ENCODE results near the gene AUH.

AUH gene

DNA sequence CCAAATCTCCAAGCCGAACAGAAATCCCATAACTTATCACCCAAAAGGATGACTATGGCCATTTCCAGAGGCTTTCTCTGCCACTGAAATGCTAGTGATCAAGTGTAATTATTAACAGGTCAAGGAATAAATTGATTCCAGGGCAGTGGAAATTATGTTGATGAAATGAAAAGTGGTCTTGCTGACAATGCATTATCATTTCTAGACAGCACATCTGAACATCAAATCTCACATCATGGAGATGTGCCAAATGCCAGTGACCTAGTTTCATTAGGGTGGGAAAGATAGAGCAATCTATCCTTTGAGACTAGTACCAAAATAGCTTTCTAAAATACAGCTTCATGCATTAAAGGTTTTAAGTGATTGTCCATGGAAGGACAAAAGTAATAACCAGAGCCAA lies 86.1 kb downstream of the AUH start:
- no peak overlapping the region for H3K27ac ChIP-seq
- TF ChIP-seq, protein P1, sequence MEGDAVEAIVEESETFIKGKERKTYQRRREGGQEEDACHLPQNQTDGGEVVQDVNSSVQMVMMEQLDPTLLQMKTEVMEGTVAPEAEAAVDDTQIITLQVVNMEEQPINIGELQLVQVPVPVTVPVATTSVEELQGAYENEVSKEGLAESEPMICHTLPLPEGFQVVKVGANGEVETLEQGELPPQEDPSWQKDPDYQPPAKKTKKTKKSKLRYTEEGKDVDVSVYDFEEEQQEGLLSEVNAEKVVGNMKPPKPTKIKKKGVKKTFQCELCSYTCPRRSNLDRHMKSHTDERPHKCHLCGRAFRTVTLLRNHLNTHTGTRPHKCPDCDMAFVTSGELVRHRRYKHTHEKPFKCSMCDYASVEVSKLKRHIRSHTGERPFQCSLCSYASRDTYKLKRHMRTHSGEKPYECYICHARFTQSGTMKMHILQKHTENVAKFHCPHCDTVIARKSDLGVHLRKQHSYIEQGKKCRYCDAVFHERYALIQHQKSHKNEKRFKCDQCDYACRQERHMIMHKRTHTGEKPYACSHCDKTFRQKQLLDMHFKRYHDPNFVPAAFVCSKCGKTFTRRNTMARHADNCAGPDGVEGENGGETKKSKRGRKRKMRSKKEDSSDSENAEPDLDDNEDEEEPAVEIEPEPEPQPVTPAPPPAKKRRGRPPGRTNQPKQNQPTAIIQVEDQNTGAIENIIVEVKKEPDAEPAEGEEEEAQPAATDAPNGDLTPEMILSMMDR (conservative IDR thresholded peaks at IDR 0.05): no peak

DNA sequence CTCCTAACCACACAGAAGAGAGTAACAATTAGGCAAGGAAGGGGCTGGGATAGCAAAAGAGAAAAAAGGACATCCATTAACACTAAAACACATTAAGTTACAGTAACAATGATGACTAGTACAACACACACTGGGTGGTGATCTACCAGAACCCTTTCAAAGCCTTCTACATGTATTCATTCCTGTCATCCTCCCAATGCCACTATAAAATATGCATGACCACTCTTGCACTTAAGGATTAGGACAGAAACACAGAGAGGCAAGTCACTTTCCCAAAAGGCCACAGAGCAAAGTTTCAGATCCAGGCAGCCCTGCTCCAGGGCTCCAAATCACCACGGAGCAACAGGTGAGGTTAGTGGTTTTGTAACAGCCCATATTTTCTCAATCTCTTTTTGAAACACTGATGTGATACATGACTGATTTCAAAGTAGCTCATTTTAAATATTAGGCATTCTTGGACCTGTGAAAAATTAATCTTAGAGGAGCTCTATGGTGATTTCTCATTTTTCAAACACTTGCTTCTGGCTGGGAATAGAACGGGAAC lies 86.7 kb downstream of the AUH start:
- TF ChIP-seq, protein P1 (conservative IDR thresholded peaks at IDR 0.05): no peak
- H3K27ac ChIP-seq: 0 out of 2 replicates have a peak overlapping the region, but pooled peaks have one; percentile 14

DNA sequence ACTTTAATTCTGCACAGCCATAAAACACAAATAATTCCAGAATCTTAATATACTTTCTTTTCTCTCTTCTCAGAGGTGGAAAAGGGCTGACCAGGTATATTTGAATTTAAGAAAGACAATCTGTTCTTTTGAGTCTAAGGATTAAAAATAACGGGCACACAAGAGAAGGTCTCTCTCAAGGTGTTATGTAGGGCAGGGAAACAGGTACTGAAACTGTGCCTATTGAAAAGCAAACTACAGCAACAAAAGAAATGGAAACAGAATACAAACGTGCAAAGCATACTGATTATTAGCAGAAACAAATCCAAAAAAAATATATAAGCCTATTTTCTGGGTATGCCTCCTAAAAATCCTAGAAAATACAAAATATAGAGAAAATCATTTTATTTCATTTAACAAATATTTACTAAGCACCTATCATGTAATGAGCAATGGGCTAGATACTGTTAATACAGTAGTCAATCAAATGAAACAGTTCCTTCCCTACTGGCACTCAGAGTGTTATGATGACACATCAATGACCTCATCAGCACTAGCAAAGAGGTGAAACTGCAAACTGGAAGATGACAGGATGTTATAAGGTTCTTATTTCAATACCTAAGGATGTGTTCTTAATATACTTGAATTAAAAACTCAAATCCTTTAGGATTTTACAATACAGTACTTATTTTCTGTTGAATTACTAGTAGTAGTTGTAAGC lies 87.7 kb downstream of the AUH start:
- no peak overlapping the region for H3K27ac ChIP-seq
- TF ChIP-seq, protein P1 (conservative IDR thresholded peaks at IDR 0.05): no peak

DNA sequence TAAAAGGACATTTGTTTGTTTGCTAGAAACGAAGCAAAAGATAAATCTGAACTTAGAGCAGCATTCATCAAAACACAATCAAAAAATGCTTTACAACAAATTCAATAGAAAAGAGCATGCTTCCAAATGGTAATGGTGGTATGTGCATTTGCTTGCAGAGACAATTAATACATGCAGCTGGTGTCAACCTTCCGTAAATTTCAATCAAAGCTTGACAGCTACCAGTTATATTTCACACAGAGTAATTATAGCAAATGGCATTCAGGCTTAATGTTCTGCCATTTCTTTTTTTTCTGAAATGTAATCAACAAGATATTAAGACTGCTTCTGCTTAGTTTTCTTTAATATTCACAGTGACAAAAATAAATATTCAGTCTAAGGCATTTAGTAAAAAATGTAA lies 90.6 kb downstream of the AUH start:
- TF ChIP-seq, protein P1 (conservative IDR thresholded peaks at IDR 0.05): no peak
- H3K27ac ChIP-seq: no peak overlapping the region

DNA sequence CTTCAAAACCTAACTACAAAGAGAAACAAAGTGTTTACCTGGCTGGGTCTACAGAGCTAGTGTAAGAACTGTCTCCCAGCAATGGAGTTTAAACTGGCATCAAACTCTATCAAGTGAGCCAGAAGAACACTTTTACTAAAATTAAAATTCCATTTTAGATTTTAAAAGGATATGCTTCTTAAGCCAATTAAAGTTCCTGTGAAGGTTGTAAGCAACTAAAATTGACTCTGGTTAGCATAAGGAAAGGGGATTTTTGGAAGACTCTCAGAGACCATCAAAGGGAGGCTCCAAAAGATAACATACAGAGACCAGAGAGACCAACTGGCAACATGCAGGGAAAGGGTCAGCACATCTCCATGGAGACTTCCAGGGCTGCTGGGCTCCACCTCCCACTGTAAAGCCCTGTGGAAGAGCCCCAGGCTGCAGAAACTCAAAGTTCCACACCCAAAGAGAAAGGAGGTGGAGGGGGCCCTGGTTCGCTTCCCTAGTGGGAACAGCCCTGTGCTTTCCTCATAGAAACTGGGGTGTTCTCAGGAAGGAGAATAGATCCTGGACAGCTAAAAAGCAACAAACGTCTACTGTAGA lies 91.7 kb downstream of the AUH start:
- TF ChIP-seq, protein P1 (conservative IDR thresholded peaks at IDR 0.05): no peak
- no peak overlapping the region for H3K27ac ChIP-seq

DNA sequence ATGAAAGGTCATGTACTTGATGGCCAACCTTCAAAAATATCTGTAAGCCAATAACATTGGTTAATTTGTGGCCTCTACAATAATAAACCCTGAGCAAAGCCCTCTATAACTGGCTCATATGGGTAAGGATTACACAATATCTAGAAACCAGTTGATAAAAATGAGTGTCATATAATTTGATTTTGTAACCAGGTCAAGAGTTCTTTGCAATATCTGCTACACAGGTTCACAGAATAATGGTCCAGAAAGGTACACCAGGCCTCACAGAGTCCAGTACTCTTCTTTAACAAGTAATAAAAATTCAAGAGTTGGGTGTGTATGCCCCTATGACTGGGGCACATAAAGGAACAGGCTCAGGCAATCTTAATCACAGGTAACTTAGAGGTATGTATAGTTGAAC lies 95.3 kb downstream of the AUH start:
- H3K27ac ChIP-seq: no peak overlapping the region
- TF ChIP-seq, protein P1 (conservative IDR thresholded peaks at IDR 0.05): no peak

DNA sequence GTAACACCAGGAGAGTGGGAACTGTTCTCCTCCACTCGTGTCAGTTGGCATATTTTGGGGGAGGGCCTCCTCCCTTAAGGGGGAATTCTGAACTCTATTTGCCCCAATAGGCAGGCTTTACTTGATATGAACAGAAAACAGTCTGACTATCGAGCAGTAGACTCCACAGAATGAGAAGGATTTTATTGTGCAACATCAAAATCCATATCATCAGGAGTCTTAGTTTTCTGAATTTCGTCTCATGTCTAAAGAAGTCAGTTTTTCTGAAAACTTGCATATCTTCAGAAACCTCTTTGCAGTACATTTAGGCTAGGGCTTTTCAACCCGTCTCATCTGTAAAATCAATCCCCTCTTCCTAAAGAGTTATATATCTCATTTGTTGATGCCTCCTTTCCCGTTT lies 96.2 kb downstream of the AUH start:
- no peak overlapping the region for H3K27ac ChIP-seq
- TF ChIP-seq, protein P1 (conservative IDR thresholded peaks at IDR 0.05): no peak
